ENCODE measurements around the gene PRMT3. TPM values are rescaled to one million over a fixed set of nuclear protein-coding genes. Genes with fewer than 3 reads are reported as not detected.

PRMT3 gene
- total and polyA plus RNA-seq, 2 of the 13 experiments (the other 11 are each of a cell fraction or from before 2014, with no cell fraction given): 9.1 to 27.7 TPM

GRCh38 chr11:20479513-20479912 lies 92.0 kb downstream of the PRMT3 start (continued):
- no peak for TF ChIP-seq ZBTB40 (IDR thresholded peaks at IDR 0.05)
- TF ChIP-seq ZBTB40 (CRISPR knock-in tag; IDR thresholded peaks at IDR 0.05): no peak
- no peak for TF ChIP-seq ZBTB43 (CRISPR knock-in tag; conservative IDR thresholded peaks at IDR 0.05)
- no peak for TF ChIP-seq ZNF431 (CRISPR knock-in tag; IDR thresholded peaks at IDR 0.05; ENCODE audit: borderline replicate concordance, low read depth)
- TF ChIP-seq ZNF549 (CRISPR knock-in tag; IDR thresholded peaks at IDR 0.05): no peak
- TF ChIP-seq FOXK1 (CRISPR knock-in tag; IDR thresholded peaks at IDR 0.05; ENCODE audit: borderline replicate concordance, low read depth): no peak
- no peak for TF ChIP-seq MEF2D (CRISPR knock-in tag; IDR thresholded peaks at IDR 0.05)
- no peak for TF ChIP-seq HNRNPH1 (optimal IDR thresholded peaks at IDR 0.05; ENCODE audit: low read depth, low read length)
- TF ChIP-seq RERE (CRISPR knock-in tag; IDR thresholded peaks at IDR 0.05; ENCODE audit: low read depth): no peak
- TF ChIP-seq JUNB (CRISPR knock-in tag; IDR thresholded peaks at IDR 0.05; ENCODE audit: borderline replicate concordance): no peak
- TF ChIP-seq ZNF614 (CRISPR knock-in tag; IDR thresholded peaks at IDR 0.05; ENCODE audit: borderline replicate concordance): no peak
